Measurements from ENCODE around the gene RFPL3.
"Not testable (repeated sequence)": the region's sequence is repeated elsewhere in the genome, so short reads cannot be mapped to it uniquely, and the experiment has no call there.

- not testable (repeated sequence) for TF ChIP-seq POLR2A, CTCF (IDR thresholded peaks at IDR 0.05)
Measured at GRCh38 chr22:32360096-32360495, 2.4 kb downstream of the RFPL3 start.

All from tibial nerve (tissue), 3 donors.